Thoracic aorta (tissue), 2 donors: ENCODE data around the gene CREB3L2. TPM values are rescaled to one million over a fixed set of nuclear protein-coding genes. Genes with fewer than 3 reads are reported as not detected.

Source experiments
- ATAC-seq: fragments of 150-250 bp; one replicate; pipeline ENCODE4 v1.8.0; 2017; ENCODE audit warnings: low read depth; ENCODE audit not compliant: insufficient number of reproducible peaks, low FRiP score
- DNase-seq: peaks from one replicate; pipeline ENCODE4 v3.0.0-alpha.2; 2020; ENCODE audit warnings: low spot score
- H3K27ac ChIP-seq, 2 donors: fragments of 200-600 bp; sonication (generic); 1 replicate in 1 of 2; 2 replicates in 1 of 2; pipeline ENCODE4 v1.5.1; 2016; ENCODE audit warnings: mild to moderate bottlenecking in 2 of 2, moderate library complexity in 2 of 2
- H3K27me3 ChIP-seq: fragments of 200-600 bp; sonication (generic); replicated peaks from 2 replicates; pipeline ENCODE4 v1.6.0; 2016; ENCODE audit warnings: mild to moderate bottlenecking; ENCODE audit not compliant: insufficient read depth
- H3K36me3 ChIP-seq: fragments of 200-600 bp; sonication (generic); one replicate; pipeline ENCODE4 v1.5.1; 2016
- H3K4me1 ChIP-seq, 2 donors: fragments of 200-600 bp; sonication (generic); 1 replicate in 1 of 2; 2 replicates in 1 of 2; pipeline versions ENCODE4 v1.5.1 to v1.6.0; 2016; ENCODE audit warnings: low read depth in 2 of 2, mild to moderate bottlenecking in 1 of 2; ENCODE audit not compliant: control insufficient read depth in 1 of 2
- H3K4me3 ChIP-seq: fragments of 200-600 bp; sonication (generic); 2 replicates; pipeline ENCODE4 v1.5.1; 2016; ENCODE audit warnings: mild to moderate bottlenecking
- H3K9me3 ChIP-seq: fragments of 200-600 bp; sonication (generic); 2 replicates; pipeline ENCODE4 v1.5.1; 2016
- total RNA-seq, 2 donors: library from RNA; depleted of rRNA; stranded (reverse); fragments of >200 nt; gene quantifications; one replicate each; pipeline versions ENCODE4 v1.1.0 to v1.2.3, GENCODE V29; 2016
- TF ChIP-seq, protein P1 (sequence below): fragments of 200-600 bp; sonication (generic); IDR thresholded peaks from one replicate; pipeline ENCODE4 v1.5.1; 2019; ENCODE audit warnings: antibody characterized with exemption

The CREB3L2 gene
- total RNA-seq, 2 donors from 2014 or later: 85.3 to 96.7 TPM

DNA sequence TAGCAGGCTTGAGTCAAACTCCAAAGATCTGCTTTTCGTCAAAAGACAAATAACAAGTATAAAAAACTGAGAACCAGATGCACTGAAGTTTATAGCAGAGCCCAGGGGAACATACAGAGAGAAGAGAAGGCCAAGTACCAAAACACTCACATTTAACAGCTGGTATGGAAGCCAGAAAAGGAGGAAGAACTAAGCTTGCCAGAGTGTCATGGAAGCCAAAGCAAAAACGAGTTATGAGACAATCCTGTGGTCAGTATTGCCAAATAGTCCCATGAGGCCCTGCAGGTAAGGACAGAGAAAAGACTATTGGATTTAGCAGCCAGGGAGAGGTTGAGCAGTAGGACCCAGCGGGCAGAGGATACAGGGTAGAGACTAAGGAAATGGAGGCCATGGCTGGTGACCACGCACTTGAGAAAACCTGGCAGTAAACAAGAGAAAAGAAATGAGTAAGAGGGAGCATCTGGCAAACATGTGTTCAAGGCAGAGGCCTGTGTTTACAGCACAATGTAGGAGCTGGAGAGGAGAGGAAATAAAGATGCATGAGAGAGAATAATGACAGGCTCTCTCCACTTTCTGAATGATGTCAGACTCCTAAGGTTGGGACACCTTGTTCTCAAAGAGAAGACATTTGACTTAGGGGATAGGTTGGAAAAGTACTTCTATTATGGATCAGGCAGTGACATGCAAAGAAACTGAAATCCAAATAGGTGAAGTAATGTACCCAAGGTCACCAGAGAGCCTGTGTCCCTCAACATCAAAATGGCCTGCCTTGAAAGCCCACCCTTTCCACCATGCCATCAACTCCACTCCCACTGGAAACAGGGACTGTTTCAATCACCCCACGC, 9.1 kb downstream of the CREB3L2 start:
- TF ChIP-seq, protein P1, sequence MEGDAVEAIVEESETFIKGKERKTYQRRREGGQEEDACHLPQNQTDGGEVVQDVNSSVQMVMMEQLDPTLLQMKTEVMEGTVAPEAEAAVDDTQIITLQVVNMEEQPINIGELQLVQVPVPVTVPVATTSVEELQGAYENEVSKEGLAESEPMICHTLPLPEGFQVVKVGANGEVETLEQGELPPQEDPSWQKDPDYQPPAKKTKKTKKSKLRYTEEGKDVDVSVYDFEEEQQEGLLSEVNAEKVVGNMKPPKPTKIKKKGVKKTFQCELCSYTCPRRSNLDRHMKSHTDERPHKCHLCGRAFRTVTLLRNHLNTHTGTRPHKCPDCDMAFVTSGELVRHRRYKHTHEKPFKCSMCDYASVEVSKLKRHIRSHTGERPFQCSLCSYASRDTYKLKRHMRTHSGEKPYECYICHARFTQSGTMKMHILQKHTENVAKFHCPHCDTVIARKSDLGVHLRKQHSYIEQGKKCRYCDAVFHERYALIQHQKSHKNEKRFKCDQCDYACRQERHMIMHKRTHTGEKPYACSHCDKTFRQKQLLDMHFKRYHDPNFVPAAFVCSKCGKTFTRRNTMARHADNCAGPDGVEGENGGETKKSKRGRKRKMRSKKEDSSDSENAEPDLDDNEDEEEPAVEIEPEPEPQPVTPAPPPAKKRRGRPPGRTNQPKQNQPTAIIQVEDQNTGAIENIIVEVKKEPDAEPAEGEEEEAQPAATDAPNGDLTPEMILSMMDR: no peak
- Histone ChIP-seq H3K27me3 (no peaks in the 10 kb centered on the region), H3K4me1 (peaks cover 71 to 96% of the 10 kb centered on the region in 2 donors), H3K9me3 (no peaks in the 10 kb centered on the region), H3K36me3 (no peaks in the 10 kb centered on the region), H3K4me3 (peak overlapping the region; percentile 31), H3K27ac (peak overlapping the region; percentile 96)
- ATAC-seq (no peak), DNase-seq (no peak)

DNA sequence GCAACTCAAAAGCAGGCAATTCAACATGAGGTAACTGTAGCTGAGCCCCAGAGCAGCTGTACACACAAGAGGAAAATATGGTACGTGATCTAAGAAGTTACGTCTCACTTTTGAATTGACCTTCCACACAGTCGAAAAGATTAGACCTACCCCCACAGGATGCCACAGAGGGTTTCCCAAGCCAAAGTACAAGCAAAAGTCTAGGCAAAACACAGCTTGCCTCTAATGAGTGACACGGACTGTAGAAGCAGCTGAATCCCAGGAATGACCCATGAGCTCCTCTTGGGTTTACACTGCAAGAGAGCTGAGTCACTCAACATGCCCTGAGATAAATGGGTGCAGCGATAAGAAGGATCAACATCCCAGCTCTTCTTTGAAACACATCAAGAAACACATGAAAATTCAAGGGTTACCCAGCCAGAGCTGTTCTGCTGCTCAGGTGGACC, 9.8 kb downstream of the CREB3L2 start:
- DNase-seq (no peak), ATAC-seq (peak; percentile 25)
- Histone ChIP-seq H3K9me3 (no peaks in the 10 kb centered on the region), H3K27me3 (no peaks in the 10 kb centered on the region), H3K4me1 (peaks cover 70 to 98% of the 10 kb centered on the region in 2 donors), H3K4me3 (peak overlapping the region; percentile 31), H3K36me3 (no peaks in the 10 kb centered on the region), H3K27ac (peak overlapping the region; percentile 96)
- TF ChIP-seq, protein P1: no peak

DNA sequence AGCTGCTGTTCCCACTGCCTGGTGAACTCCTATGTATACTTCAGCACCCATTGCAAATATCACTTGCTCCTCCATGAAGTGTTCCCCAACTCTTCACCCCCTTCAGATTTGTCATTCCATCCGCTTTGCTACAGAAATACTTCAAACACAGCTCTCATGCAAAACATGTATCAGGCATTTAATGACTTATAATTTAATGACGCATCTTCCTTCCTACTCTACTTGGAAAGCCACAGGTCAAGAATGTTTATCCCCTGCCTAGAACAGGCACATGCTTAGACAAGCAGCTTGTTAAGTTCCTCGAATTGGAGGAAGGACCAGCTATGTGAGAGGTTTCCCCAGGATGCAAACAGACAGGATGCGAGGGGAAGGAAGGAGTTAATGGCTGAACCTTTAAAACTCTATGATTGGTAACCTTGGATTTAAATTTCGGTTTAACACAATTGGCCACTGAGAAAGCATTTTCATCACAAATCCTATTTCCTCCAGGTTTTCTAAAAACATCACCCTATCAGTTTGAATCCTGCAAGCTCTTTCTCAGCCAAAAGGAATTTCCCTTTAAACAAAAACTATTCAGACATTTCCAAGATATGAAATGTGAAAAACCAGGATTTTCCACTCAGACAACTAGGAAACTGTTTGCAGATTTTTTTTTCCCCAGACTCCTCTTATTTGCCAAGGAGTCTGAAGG, 11.5 kb downstream of the CREB3L2 start:
- peak; percentile 12 for ATAC-seq
- no peak for DNase-seq
- Histone ChIP-seq H3K27ac (peak overlapping the region; percentile 96), H3K4me3 (peak overlapping the region; percentile 50), H3K36me3 (no peaks in the 10 kb centered on the region), H3K9me3 (no peaks in the 10 kb centered on the region), H3K4me1 (peaks cover 68 to 98% of the 10 kb centered on the region in 2 donors), H3K27me3 (no peaks in the 10 kb centered on the region)
- TF ChIP-seq, protein P1: no peak

DNA sequence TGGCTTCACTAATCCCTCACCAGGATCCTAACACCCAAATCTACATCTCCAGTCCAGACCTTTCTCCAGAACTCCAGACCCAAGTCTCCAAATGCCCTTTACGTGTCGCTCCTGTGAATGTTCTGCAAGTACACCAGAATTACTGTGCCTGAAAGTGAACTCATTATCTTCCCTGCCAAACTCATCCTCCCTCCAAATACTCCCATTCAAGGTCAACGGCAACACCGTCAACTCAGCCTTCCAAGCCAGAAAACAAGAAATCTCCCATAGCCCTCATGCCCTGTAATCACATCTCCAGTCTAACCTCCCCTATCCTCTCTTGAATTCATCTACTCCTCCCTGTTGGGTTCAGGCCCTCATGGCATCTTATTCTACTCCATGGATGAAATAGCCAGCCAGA, 12.3 kb downstream of the CREB3L2 start:
- ATAC-seq (no peak), DNase-seq (no peak)
- Histone ChIP-seq H3K4me1 (peaks cover 72 to 98% of the 10 kb centered on the region in 2 donors), H3K4me3 (peak overlapping the region; percentile 50), H3K27ac (peak overlapping the region; percentile 96), H3K27me3 (no peaks in the 10 kb centered on the region), H3K36me3 (no peaks in the 10 kb centered on the region), H3K9me3 (no peaks in the 10 kb centered on the region)
- TF ChIP-seq, protein P1: no peak

DNA sequence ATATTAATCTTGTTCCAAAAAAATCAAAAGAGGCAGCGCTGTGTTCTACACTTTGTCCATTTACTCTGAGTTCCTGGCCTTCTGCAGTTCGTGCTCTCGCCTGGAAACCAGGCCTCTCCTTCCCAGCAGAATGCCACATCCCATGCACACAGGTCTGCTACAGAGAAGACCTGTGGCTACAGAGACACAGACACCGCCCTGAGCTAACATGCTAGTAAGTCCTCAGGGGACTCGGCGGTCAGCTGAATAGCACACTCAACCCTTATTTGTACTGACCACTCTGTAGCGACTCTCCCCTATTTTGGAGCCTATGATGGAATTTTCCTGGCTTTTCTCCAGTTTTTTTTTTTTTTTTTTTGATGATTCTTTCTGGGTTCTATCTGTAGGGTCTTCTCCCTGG, 12.8 kb downstream of the CREB3L2 start:
- DNase-seq (no peak), ATAC-seq (no peak)
- Histone ChIP-seq H3K9me3 (no peaks in the 10 kb centered on the region), H3K4me3 (peak overlapping the region; percentile 44), H3K36me3 (no peaks in the 10 kb centered on the region), H3K27ac (peak overlapping the region; percentile 96), H3K4me1 (peaks cover 74 to 98% of the 10 kb centered on the region in 2 donors), H3K27me3 (no peaks in the 10 kb centered on the region)
- TF ChIP-seq, protein P1: peak; percentile 16
